Bronchial epithelial cell (primary cell): Measurements from ENCODE around the gene AADACL4. TPM values are rescaled to one million over a fixed set of nuclear protein-coding genes. Genes with fewer than 3 reads are reported as not detected.
A peak's percentile ranks its signal among the peaks of the same experiment; 100 is the strongest.
"Not testable (repeated sequence)": the region's sequence is repeated elsewhere in the genome, so short reads cannot be mapped to it uniquely, and the experiment has no call there.

Experiments
- DNase-seq: peaks from one replicate; pipeline ENCODE4 v3.0.0-alpha.2; 2010; ENCODE audit warnings: low read depth
- FAIRE-seq: peaks from 2 replicates; lab custom pipeline; 2011; peaks lifted over from hg19 to GRCh38; lab: Jason Lieb, UNC
- H3K27me3 ChIP-seq: 2 replicates; pipeline ENCODE4 v1.5.1; 2011; ENCODE audit warnings: low read length; ENCODE audit not compliant: control insufficient read depth, insufficient read depth
- H3K36me3 ChIP-seq: 2 replicates; pipeline ENCODE4 v1.5.1; 2011; ENCODE audit warnings: low read length; ENCODE audit not compliant: control insufficient read depth, insufficient read depth
- H3K4me3 ChIP-seq: 2 replicates; pipeline ENCODE4 v1.5.1; 2011; ENCODE audit warnings: mild to moderate bottlenecking, low read depth, low read length, control low read depth
- CTCF ChIP-seq: IDR thresholded peaks from 2 replicates; pipeline ENCODE4 v1.5.1; 2011; ENCODE audit warnings: mild to moderate bottlenecking, moderate library complexity, low read length, control low read depth, inconsistent platforms; ENCODE audit not compliant: insufficient read depth, severe bottlenecking
- total RNA-seq: library from RNA; depleted of rRNA; stranded (reverse); fragments of >200 nt; gene quantifications from 2 replicates; pipeline ENCODE4 v1.2.1, GENCODE V29; 2014

AADACL4 gene
- total RNA-seq, 1 donor from 2014 or later, result not detected

GRCh38 chr1:12709696-12710095 is 65.8 kb downstream of the AADACL4 start:
- DNase-seq (peak; percentile 19), FAIRE-seq (no peak)
- no peak for TF ChIP-seq CTCF
- H3K36me3 ChIP-seq, result no peaks in the 10 kb centered on the region
- H3K27me3 ChIP-seq, result no peaks in the 10 kb centered on the region
- H3K4me3 ChIP-seq, result no peak overlapping the region

- no peak for FAIRE-seq
- Histone ChIP-seq H3K36me3 (no peaks in the 10 kb centered on the region), H3K27me3 (no peaks in the 10 kb centered on the region), H3K4me3 (no peak overlapping the region)
- DNase-seq, result no peak
- no peak for TF ChIP-seq CTCF
These were observed 67.7 kb downstream of the AADACL4 start for GRCh38 chr1:12711536-12711935.

- DNase-seq (no peak), FAIRE-seq (no peak)
- H3K36me3 ChIP-seq, result no peaks in the 10 kb centered on the region
- H3K27me3 ChIP-seq, result no peaks in the 10 kb centered on the region
- H3K4me3 ChIP-seq, result no peak overlapping the region
- no peak for TF ChIP-seq CTCF
These were observed 68.2 kb downstream of the AADACL4 start for GRCh38 chr1:12712076-12712475.

- TF ChIP-seq CTCF, result no peak
- FAIRE-seq (no peak), DNase-seq (no peak)
- Histone ChIP-seq H3K4me3 (no peak overlapping the region), H3K36me3 (no peaks in the 10 kb centered on the region), H3K27me3 (no peaks in the 10 kb centered on the region)
These were observed 69.0 kb downstream of the AADACL4 start for GRCh38 chr1:12712929-12713328.

GRCh38 chr1:12713651-12714050 is 69.8 kb downstream of the AADACL4 start:
- not testable (repeated sequence) for H3K27me3 ChIP-seq, FAIRE-seq, H3K4me3 ChIP-seq, H3K36me3 ChIP-seq, DNase-seq

- no peak overlapping the region for H3K4me3 ChIP-seq
- TF ChIP-seq CTCF, result no peak
- H3K36me3 ChIP-seq, result no peaks in the 10 kb centered on the region
- no peak for FAIRE-seq
- H3K27me3 ChIP-seq, result no peaks in the 10 kb centered on the region
- no peak for DNase-seq
These were observed 71.0 kb downstream of the AADACL4 start for GRCh38 chr1:12714710-12715475.
